Fibroblast of skin of right biceps (primary cell): Measurements from ENCODE around the gene C6orf52.
A peak's percentile ranks its signal among the peaks of the same experiment; 100 is the strongest.
"Not testable (repeated sequence)": the region's sequence is repeated elsewhere in the genome, so short reads cannot be mapped to it uniquely, and the experiment has no call there.

ENCODE experiments used
- DNase-seq: peaks from one replicate; pipeline ENCODE4 v3.0.0-alpha.2; 2013

Gene C6orf52

DNA sequence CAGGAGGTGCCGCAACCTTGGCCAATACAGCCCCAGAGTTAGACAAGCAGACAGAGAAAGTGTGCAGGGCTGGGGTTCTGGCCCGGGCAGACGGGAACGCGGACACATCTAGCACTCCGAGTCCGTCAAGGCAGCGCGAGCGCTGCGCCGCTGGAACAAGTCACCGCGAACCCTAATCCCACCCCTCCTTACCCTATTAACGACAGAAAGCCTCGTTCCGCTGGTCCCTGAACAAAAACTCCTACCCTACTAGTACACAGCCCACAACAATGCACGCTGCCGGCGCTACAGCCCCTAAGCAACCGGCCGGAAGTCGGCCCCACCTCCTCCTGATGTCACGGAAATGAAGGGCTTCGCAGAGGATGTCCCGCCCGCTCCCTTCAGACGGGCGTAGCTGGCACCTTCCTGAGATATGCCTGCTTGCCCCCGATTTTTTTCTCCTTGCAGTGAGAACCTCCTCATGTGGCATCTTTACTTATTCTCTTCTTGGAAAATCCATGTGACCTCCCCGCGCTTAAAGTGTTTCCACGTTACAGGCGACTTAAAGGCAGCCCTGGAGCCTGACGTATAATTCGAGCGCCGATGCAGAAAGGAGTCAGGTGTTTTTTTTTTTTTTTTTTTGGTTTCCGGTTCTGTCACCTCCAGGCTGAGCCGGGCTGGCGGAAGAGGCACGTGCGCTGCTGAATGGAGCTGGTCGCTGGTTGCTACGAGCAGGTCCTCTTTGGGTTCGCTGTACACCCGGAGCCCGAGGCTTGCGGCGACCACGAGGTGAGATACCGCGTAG, at the start of gene C6orf52, which contains the start of gene PAK1IP1:
C6orf52 (minus strand) TSS at position 315 of the 784 bp plus-strand sequence. CDS start 7,066 bp downstream, outside the sequence.
PAK1IP1 (plus strand) TSS at position 671 of the 784 bp plus-strand sequence; CDS start at position 685, 14 bp downstream.
- DNase-seq: peak; percentile 94

DNA sequence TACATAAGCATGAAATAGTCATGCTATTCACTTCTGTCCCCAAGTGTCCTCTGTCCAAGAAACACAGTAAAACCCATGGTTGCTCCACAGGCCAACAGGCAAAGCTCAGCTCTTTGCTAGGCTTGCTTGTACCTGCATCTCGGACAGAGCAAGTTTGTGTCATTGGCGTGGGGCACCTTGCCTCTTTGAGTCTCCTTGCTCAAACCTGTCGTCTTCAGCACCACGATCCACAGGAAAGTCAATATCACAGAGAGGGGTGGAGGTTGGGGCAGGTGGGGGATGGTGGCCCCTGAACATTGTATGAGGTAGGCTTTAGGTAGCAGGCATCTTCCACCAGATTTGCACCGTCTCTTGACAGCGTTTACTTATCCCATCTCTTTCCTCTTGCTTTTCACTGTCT, 49.1 kb upstream of the C6orf52 start:
- DNase-seq: no peak

DNA sequence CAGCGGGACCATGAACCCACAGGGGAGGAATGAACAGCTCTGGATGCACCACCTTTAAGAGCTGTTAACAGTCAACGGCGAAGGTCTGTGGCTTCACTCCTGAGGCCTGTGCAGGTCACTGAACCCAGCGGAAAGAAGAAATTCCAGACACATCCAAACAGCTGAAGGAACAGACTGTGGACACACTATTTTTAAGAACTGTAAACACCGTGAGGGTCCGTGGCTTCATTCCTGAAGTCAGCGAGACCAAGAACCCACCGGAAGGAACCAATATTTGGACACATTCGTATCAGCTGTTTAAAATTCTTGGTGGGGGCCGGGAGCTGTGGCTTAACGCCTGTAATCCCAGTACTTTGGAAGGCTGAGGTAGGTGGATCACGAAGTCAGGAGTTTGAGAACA, 47.8 kb upstream of the C6orf52 start:
- no peak for DNase-seq

DNA sequence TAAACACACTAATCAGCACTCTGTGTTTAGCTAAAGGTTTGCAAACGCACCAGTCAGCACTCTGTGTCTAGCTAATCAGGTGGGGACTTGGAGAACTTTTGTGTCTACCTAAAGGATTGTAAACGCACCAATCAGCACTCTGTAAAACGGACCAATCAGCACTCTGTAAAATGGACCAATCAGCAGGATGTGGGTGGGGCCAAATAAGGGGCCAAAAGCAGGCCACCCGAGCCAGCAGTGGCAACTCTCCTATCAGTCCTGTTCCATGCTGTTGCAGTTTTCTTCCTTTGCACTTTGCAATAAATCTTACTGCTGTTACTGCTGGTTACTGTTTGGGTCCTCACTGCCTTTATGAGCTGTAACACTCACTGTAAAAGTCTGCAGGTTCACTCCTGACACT, 47.2 kb upstream of the C6orf52 start:
- not testable (repeated sequence) for DNase-seq

DNA sequence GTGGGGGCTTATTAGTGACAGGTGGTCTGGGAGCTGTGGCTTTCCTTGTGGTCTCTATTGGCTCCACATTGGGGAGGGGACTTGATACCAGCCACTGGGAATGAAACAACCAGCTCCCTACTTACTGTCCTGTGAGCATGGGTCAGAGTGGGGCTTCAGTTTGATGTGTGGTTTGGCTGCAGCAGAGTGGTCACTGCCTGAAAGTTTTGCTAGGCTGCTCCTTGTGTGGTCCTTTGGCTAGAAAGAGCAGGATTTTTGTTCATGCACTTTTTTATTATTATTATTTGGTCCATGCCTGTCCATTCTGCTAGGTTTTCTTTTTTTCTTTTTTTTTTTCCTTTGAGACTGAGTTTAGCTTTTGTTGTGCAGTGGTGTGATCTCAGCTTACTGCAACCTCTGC, 45.6 kb upstream of the C6orf52 start:
- no peak for DNase-seq

DNA sequence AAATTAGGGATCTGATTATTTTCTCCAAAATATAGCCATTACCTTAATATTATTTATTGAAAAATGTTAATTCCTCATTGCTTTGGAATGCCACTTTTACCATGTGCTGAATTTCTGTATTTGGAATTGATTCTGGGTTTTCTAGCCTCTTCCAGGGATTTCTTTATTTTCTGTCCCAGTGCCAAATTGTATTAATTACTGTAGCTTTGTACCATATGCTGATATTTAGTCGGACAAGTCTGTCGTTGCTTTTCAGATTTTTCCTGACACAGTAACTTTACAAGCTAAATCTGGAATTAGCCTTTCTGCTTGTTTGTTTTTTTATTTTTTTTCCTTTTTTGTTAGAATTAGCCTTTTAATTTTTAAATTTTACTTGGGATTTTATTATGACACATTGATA, 42.3 kb upstream of the C6orf52 start:
- no peak for DNase-seq

DNA sequence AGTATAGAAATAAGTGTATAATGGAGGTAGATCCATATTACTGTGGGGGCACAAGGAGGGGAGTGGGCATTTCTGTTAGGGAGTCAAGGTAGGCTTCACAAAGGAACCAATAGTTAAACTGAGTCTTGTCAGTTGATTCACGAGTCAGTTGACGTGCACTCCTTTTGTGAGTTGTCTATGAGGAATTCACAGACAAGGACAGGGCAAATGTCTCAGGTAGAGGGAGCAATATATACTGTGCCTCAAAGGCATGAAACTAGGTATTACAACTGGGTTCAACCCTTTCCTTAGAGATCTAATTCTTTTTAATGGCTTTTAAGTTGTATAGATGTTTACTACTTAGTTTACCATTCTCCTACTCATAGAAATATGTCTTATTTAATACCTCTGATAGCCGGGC, 39.4 kb upstream of the C6orf52 start:
- no peak for DNase-seq

DNA sequence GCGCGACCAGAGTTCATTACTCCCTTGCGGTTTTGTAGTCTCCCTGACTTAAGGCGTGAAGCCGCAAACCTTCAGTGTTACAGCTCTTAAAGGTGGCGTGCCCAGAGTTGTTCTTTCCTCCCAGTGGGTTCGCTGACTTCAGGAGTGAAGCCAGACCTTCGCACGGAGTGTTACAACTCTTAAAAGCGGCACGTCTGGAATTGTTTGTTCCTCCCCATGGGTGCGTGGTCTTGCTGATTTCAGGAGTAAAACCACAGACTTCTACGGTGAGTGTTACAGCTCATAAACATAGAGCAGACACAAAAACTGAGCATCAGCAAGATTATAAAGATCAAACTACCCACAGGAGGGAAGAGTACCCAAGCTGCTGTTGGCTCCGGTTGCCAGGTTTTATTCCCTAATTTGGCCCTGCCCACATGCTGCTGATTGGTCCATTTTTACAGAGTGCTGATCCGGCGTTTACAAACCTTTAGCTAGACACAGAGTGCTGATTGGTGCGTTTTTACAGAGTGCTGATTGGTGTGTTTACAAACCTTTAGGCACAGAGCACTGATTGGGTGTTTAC, 38.8 kb upstream of the C6orf52 start:
- DNase-seq: peak; percentile 51

DNA sequence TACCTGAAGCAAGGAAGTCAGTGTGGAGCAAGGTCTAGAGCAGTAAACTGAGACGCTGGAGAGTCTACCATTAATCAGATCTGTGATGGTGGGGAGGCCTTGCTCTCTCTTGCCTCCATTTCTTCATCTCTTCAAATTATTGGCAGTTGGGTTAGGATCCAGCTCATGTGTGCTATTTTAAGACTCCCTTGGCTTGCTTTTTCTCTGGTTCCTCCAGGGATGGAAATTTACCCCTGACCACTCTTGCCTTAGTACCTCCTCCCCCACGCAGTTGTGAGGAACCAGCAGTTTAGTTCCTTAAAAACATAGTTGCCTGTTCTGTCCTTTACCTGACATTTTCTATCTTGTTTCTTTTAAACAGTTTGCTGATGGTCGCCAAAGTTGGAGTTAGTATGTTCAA, 35.8 kb upstream of the C6orf52 start:
- no peak for DNase-seq

DNA sequence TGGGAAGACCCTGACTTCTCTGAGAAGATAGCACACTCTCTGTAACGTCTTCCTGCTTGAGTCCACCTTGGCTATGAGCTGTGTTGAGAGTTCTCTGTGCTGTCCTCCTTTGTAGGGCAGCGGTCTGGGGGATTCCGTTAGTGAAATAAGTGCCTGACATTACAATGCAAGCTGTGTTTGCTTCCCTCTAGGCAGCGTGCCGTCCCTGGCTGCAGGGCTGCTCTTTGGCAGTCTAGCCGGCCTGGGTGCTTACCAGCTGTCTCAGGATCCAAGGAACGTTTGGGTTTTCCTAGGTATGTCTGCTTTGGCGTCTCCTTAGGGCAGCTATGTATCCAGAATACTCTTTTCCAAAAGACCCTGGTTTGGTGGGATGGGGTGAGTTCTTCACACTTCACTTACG, 31.3 kb upstream of the C6orf52 start:
- DNase-seq: no peak

DNA sequence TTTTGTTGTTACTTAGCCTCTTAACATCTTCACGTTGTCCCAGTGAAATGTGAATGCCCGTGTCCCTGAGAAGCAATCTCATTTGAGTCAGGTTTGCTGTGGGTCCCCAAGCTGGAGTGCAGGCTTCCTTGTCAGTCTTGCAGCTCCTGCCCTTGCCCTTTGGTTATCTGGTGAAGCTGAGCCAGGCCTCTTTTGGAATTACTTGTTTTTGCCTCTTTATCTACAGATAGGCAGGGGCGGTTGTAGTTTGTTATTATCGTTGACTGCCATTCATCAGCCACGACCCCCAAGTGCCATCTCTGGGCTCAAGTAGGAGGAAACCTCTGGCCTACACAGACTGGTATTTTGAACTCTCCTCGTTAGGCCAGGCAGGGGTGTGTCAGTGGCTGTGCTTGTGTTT, 30.6 kb upstream of the C6orf52 start:
- DNase-seq: no peak

DNA sequence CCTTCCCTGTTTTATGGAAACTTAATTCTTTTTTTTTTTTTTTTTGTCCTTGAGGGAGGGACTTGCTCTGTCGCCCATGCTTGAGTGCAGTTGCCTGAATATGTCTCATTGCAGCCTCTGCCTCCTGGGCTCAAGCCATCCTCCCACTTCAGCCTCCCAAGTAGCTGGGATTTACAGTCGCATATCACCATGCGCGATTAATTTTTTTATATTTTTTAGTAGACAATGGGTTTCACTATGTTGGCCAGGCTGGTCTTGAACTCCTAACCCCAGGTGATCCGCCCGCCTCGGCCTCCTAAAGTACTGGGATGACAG, 29.1 kb upstream of the C6orf52 start:
- no peak for DNase-seq

DNA sequence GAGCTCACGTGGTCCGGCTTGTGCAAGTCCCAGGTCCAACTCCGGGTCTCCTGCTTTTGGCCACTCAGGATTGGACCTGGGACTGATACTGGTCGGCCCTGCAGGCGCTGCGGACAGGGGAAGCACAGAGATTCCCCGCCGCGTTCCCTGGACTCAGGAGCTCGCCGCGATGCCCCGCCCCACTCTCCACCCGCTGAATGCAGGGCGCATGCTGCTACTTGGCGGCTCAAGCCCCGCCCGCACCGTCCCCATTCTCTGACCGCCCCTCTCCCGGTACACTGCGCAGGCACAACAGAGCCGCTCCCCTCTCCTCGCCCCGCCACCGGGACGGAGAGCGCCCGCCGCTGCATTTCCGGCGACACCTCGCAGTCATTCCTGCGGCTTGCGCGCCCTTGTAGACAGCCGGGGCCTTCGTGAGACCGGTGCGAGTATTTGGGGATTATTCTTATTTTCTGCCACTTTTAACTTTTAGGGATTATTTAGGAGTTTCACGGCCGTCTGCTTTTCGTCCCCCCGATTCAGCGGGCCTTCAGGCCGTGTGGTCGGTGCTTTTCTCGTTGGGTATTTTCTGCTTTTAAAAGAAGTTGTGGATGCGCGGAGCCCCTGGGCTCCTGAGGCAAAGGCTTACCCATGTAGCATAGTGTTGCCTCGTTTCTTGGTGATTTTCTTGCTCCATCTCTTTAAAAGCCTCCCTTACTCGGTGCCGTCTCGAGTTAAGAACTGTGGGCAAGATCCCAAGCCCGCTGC, 28.6 kb upstream of the C6orf52 start, which contains the start of gene TMEM14C:
TMEM14C (plus strand) TSS at position 251 of the 747 bp plus-strand sequence. CDS start 1,544 bp downstream, outside the sequence.
- DNase-seq: peak; percentile 97

DNA sequence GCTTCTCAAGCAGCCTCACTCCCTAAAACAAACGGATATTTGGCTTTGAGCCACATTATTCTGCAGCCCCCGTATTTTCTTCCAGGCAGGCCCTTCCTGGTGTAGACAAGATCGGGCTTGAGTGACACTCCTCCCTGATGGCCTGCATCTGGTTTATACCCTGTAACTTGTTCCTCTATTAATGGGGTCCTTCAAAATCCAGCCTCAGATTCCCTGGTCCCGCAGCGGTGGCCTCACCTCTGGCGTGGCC, 28.1 kb upstream of the C6orf52 start:
- DNase-seq: no peak

DNA sequence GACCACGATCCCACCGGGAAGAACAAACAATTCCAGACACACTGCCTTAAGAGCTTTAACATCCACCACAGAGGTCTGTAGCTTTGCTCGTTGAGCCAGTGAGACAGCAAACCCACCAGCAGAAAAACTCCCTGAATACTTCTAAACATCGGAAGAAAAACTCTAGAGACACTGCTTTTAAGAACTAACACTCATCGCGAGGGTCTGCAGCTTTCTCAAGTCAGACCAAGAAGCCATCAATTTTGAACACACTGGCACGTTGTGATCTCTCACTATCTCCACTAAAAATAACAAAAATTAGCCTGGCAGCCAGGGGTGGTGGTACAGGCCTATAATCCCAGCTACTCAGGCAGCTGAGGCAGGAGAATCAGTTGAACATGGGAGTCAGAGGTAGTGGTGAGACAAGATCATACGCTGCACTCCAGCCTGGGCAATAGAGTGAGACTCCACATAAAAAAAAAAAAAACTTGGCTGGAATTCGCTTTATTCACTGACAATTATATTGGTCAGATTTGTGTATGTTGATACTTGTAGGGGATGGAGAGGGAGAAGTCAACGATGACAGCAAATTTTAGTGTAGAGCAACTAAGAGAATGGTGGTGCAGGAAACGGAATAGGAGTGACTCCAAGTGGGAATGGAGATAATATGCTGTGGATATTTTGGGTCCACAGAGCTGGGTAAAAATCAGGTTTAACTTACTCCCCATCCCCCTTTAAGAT, 27.6 kb upstream of the C6orf52 start:
- no peak for DNase-seq

DNA sequence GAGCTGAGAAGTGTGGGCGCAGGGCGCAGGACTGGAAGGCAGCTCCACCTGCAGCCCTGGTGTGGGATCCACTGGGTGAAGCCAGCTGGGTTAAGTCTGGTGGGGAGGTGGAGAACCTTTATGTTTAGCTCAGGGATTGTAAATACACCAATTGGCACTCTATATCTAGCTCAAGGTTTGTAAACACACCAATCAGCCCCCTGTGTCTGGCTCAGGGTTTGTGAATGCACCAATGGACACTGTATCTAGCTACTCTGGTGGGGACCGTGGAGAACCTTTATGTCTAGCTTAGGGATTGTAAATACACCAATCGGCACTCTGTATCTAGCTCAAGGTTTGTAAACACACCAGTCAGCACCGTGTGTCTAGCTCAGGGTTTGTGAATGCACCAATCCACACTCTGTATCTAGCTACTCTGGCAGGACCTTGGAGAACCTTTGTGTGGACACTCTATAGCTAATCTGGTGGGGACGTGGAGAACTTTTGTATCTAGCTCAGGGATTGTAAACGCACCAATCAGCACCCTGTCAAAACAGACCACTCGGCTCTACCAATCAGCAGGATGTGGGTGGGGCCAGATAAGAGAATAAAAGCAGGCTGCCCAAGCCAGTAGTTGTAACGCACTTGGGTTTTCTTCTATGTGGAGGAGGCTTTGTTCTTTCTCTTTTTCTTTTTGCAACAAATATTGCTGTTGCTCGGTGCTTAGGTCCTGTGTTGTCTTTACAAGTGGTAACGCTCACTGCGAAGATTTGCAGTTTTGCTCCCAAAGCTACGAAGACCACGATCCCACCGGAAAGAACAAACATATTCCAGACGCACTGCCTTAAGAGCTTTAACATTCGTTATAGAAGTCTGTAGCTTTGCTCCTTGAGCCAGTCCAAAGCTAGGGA, 26.8 kb upstream of the C6orf52 start:
- not testable (repeated sequence) for DNase-seq

DNA sequence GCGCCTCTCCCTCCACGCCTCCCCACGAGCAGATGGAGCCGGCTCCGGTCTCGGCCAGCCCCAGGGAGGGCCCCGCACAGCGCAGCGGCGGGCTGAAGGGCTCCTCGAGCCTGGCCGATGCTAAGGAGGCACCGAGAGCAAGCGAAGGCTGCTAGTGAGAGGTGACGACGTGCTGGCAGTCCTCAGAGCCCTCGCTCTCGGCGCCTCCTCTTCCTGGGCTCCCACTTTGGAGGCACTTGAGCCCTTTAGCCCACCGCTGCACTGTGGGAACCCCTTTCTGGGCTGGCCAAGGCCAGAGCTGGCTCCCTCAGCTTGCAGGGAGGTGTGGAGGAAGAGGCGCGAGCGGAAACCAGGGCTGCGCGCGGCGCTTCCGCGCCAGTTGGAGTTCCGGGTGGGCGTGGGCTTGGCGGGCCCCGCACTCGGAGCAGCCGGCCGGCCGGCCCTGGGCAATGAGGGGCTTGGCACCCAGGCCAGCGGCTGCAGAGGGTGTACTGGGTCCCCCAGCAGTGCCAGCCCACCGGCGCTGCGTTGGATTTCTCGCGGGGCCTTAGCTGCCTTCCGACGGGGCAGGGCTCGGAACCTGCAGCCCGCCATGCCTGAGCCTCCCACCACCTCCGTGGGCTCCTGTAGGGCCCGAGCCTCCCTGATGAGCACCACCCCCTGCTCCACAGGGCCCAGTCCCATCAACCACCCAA, 26.0 kb upstream of the C6orf52 start:
- DNase-seq: peak; percentile 24

DNA sequence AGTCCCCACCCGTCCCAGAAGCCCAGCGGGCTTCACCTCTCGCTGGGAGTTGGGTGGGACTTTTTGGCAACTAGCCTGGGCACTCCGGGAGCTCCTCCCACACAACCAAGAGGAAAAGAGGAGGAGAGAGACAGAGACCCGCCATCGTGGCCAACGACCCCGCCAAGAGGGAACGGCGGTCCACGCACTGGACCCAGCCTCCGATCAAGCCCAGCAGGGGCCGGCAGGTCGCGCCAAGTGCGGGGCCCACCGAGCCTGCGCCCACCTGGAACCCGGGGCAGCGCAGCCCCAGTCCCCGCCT, 25.5 kb upstream of the C6orf52 start:
- no peak for DNase-seq

DNA sequence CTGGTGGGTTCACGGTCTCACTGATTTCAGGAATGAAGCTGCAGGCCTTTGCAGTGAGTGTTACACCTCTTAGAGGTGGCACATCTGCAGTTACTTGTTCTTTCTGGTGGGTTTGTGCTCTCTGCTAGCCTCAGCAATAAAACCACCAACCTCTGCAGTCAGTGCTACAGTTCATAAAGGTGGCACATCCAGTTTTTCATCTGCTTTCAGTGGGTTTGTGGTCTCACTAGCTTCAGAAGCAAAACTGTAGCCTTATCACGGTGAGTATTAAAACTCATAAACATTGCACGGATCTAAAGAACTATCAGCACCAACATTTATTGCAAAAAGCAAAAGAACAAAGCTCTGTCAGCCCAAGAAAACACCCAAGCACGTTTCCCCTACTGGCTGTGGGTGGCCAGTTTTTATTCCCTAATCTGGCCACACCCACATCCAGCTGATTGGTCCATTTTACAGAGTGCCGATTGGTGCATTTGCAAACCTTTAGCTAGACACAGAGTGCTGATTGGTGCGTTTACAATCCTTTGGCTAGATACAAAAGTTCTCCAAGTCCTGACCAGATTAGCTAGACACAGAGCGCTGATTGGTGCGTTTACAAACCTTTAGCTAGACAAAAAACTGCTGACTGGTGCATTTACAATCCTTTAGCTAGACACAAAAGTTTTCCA, 25.0 kb upstream of the C6orf52 start:
- peak; percentile 38 for DNase-seq

DNA sequence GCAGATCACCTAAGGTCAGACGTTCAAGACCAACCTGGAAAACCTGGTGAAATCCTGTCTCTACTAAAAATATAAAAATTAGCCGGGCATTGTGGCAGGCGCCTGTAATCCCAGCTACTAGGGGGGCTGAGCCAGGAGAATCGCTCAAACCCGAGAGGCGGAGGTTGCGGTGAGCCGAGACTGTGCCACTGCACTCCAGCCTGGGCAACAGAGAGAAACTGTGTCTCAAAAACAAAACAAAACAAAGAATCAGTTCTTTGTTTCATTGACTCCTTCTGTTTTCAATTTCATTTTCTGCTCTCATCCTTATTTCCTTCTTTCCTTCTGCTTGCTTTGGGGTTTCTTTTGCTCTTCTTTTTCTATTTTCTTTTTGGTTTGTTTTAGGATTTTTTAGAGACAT, 19.5 kb upstream of the C6orf52 start:
- DNase-seq: no peak

DNA sequence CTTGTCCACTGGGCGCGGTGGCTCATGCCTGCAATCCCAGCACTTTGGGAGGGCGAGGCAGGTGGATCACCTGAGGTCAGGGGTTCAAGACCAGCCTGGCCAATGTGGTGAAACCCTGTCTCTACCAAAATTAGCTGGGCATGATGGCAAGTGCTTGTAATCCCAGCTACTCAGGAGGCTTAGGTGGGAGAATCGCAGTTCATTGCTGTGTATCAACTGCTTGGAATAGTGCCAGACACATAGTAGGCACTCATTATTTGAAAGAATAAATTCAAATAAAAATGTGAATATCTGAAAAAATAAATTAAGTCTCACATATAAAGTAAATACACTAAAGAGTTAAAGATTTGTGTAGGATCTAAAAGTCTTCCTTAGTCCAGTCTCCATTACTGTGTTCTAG, 2.2 kb upstream of the C6orf52 start:
- DNase-seq: no peak
